ENCODE results near the gene RRAGA.
A peak's percentile ranks its signal among the peaks of the same experiment; 100 is the strongest.
"Not testable (repeated sequence)": the region's sequence is repeated elsewhere in the genome, so short reads cannot be mapped to it uniquely, and the experiment has no call there.

The RRAGA gene, protein sequence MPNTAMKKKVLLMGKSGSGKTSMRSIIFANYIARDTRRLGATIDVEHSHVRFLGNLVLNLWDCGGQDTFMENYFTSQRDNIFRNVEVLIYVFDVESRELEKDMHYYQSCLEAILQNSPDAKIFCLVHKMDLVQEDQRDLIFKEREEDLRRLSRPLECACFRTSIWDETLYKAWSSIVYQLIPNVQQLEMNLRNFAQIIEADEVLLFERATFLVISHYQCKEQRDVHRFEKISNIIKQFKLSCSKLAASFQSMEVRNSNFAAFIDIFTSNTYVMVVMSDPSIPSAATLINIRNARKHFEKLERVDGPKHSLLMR

DNA sequence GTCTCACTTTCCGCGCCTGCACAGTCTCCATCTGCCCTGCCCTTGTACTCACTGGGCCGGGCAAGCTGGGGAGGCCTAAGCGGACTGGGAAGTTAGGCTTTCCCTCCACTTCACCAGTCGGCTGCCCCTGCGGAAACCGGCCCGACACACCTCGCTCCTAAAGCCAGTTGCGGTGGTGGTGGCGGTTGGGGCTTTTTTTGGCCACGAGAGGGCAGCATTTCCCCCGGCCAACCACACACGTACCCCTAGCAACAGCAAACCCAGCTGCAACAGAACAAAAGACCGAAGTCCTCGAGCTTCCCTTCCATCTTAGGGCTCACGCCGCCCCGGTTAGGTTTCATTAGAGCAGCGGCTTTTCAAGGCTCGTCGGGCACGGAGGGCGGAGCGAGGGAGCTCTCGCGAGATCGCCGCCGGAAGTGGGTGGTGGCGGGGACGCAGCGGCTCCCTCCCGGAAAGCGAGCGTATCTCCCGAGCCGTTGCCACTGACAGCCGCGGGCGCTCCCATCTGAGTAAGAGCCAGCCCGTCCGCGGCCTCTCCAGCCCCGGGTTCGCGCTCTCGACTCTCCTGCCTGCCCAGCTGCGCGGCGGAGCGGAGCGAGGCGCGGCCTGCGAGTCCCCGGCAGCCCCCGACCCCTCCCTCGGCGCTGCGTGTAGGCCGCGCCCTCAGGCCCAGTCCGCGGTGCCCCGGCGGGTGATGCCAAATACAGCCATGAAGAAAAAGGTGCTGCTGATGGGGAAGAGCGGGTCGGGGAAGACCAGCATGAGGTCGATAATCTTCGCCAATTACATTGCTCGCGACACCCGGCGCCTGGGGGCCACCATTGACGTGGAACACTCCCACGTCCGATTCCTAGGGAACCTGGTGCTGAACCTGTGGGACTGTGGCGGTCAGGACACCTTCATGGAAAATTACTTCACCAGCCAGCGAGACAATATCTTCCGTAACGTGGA lies at the start of gene RRAGA:
TSS of gene RRAGA (plus strand) at position 462 of the 951 bp plus-strand sequence. CDS start at position 695, 233 bp downstream.
- DNase-seq, result peak; percentile 85

DNA sequence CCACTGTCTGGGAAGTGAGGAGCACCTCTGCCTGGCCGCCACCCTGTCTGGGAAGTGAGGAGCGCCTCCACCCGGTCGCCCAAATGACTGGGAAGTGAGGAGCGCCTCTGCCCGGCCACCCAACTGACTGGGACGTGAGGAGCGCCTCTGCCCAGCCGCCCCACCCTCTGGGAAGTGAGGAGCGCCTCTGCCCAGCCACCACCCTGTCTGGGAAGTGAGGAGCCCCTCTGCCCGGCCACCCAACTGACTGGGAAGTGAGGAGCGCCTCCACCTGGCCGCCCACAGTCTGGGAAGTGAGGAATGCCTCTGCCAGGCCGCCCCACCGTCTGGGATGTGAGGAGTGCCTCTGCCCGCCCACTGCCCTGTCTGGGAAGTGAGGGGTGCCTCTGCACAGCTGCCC lies 49.1 kb upstream of the RRAGA start:
- no peak for DNase-seq

DNA sequence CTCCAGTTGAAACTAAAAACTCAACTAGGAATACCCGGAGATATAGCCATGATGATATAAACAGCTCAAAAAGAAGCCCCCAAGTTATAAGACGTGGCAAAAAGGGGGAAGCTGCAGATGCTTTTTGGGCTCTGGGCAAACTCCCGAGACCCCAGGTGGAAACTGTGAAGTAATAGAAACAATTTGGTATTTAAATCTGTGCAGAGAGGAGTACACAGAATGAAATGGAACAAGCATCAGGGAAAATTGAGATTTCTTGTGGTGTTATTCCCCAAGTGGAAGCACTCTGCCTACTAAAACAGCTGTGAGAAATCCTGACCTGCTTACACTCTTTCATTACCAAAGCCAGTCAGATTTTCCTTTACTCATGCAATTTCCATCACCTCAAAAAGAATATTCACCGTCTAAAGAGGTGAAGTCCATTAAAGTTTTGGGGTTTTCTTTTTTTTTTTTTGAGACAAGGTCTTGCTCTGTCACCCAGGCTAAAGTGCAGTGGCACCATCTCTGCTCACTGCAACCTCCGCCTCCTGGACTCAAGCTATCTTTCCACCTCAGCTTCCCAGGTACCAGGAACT lies 39.7 kb upstream of the RRAGA start:
- no peak for DNase-seq

DNA sequence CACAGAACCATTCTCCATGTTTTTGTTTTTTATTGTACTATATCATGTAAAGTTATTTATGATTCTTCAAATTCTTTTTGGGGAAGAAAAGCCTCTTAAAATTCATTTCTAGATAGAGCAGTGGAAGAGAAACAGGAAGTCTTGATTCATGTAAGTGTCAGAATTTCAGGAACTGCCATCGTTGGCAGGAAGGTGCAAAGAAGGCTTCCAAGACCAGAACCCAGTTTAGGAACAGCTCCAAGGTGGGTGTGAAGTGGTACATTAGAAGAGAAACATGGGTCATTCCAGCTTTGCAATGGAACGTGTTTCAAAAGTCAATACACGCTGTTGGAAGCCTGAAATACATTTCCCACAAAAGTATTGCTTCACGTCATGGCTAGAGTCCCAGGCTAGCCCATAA lies 31.0 kb upstream of the RRAGA start:
- DNase-seq, result no peak

DNA sequence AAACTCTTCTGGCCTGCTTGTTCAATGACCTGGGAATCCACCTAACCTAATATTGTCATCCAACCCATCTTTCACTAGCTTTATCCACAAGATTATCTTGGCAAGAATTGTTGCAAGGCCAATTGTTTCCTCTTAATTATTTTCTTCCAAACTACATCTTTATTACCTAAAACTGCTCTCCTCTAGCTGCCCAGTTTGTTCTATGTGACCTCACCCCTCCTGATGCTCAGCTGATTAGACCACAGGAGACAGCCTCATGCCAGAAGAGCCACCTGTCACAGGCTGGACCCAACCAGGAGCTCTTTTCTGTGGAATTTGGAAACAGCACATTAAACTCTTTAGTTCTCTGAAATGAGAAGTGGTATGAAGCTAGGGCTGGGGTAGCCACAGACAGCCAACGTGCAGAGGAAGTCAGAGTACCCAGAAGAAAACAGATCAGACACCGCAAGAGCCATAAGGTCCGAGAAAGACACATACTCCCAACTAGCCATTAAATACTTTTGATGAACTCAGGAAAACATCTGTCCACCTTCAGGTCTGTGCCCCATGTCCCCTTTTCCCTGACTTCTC lies 28.3 kb upstream of the RRAGA start:
- DNase-seq, result no peak

DNA sequence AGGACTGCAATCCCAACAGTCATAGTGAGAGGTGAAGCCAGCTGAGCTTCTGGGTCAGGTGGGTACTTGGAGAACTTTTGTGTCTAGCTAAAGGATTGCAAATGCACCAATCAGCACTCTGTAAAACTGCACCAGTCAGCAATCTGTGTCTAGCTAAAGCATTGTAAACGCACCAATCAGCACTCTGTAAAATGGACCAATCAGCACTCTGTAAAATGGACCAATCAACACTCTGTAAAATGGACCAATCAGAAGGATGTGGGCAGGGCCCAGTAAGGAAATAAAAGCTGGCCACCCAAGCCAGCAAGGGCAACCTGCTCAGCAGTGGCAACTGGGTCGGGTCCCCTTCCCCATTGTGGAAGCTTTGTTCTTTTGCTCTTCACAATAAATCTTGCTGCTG lies 27.6 kb upstream of the RRAGA start:
- not testable (repeated sequence) for DNase-seq

DNA sequence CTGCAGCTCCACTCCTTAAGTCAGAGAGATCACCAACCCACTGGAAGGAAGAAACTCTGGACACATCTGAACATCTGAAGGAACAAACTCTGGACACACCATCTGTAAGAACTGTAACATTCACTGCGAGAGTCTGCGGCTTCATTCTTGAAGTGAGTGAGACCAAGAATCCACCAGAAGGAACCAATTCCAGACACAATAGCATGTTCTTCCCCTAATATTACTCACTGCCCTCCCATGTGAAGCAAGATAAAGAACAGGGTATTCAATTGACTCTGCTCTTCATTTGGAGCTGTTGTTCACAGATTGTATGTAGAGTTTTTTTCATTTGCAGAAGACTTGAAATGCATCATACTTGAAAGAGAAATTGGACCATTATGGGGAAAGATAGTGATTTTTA lies 27.0 kb upstream of the RRAGA start:
- DNase-seq, result no peak

DNA sequence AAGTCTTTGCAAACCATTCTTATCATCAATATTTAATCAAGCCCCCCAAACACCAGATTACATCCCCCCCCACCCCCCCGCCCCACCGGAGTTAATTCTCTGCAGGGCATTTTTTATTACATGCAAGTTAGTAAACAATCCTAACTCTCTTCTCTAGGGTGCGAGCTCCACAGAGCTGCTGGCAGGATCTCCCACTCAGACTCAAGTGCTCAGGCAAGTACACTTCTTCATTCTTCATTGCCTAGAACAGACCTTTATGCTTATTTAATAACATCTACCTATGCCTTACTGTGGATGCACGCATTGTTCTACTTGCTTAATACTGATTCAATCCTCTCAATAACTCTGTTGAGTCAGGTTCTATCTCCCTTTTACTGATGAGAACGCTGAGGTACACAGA lies 26.1 kb upstream of the RRAGA start:
- no peak for DNase-seq

DNA sequence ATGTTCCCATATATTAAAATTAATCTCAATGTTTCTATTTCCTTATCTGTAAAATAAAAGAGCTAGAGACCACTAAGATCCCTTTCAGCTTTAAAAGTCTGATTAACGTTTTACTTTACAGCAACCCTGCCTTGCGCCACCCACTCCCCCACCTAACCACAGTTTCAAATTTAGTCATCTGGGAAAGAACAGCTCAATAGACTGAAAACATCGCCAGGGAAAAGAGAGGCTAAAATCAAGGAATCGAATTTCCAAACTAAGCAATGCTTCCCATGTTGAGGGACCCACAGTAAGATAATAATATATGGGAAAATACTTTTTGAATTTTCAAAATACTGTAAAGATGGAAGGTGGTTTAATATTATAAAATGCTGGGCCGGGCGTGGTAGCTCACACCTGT lies 22.9 kb upstream of the RRAGA start:
- DNase-seq, result no peak

DNA sequence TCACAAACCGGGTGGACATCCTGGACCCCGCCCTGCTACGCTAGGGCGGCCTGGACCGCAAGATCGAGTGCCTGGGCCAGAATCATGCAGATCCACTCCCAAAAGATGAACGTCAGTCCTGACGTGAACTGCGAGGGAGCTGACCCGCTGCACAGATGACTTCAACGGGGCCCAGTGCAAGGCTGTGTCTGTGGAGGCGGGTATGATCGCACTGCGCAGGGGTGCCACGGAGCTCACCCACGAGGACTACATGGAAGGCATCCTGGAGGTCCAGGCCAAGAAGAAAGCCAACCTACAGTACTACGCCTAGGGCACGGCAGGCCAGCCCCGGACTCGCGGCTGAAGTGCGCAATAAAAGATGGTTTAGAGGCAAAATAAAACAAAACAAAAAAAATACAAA lies 21.4 kb upstream of the RRAGA start:
- no peak for DNase-seq

DNA sequence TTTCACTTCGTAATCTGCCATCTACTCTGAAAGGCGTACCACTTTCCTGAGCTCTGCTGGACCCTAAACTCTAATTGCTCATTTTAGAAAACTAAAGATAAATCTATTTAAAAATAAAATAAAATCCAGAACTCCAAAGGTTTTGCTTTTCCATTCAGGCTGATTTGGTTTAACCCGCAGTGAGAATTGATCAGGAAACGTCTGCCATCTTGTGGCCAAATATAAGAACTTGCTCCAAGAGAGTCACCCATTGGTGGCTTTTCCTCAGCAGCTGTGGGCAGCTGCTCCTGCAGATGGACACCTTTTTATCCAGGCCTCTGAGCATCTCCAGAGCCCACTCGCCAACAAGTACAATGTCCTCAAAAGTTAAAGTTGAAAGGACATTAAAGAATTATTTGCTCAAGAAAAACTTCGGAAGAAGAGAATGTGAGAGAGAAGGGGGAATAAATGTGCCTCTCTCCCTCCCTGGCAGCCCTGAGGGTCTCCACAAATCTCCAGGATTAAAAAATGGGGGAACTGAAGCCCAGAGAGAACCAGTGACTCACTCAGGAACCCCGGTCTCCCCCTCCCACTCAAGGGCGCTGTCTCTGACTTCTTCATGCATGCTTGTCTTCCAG lies 20.3 kb upstream of the RRAGA start:
- no peak for DNase-seq

DNA sequence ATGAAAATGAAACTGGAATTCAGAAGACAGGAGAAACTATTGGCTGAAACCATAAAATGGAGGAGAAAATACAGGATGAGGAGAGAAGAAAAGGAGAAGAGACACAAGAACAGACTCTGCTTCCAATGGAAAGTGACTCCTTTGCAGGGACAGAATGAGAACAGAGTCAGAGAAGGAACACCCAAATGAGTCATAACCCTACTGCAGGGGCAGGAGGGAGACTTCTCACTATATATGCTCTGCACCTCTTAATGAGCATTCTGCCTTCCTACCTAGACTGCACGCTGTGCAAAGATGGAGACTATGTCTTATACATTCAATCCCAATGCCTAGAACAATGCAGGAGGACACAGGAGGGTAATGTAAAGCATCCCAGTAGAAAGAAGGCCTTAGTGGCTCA lies 18.3 kb upstream of the RRAGA start:
- no peak for DNase-seq

DNA sequence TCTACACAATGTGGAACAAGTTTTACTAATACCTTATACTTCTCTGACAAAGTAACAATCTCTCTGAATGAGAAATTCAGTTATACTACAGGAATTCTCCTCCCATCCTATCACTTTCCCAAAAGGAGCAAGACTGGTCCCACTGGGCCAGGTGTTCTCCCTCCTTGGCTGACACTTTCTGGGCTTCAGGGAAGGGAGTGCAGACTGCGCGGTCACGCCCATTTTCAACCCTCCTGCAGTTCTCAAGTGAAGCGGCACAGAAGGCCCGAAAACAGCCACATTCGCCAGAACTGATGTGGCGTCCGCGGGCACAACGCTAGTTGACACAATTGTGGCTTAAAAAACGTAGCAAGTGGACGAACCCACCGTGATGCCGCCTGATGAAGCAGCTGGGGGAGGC lies 16.8 kb upstream of the RRAGA start:
- DNase-seq, result no peak

DNA sequence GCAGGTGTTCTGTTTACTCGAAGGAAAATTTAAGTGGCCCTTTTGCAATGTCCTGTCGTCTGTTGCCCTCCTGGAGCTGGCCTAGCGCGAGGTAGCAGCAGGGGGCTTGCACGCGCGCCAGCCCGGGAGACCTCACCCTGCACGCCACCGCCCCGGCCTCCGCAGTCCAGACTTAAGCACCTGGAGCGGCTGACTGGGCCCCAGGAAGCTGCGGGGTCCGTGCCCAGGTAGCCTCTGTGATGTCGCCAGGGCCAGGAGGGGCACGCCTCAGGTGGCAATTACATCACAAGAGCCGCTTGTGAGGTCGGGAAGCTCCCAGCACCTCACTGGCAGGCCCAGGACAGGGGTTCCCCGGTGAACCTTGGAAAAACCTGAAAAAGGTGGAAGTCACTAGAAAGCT lies 16.2 kb upstream of the RRAGA start, which contains the start of gene SAXO1:
TSS of gene SAXO1 (minus strand) at position 195 of the 400 bp plus-strand sequence. CDS start 301 bp downstream, outside the sequence.
- DNase-seq, result no peak

DNA sequence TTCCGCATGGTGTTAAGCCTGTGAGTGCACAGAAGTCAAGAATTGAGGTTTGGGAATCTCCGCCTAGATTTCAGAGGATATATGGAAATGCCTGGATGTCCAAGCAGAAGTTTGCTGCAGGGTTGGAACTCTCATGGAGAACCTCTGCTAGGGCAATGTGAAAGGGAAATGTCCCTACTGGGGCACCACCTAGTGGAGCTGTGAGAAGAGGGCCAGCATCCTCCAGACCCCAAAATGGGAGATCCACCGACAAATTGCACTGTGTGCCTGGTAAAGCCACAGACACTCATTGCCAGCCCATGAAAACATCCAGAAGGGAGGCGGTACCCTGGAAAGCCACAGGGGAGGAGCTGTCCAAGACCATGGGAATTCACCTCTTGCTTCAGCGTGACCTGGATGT lies 12.6 kb upstream of the RRAGA start:
- no peak for DNase-seq

DNA sequence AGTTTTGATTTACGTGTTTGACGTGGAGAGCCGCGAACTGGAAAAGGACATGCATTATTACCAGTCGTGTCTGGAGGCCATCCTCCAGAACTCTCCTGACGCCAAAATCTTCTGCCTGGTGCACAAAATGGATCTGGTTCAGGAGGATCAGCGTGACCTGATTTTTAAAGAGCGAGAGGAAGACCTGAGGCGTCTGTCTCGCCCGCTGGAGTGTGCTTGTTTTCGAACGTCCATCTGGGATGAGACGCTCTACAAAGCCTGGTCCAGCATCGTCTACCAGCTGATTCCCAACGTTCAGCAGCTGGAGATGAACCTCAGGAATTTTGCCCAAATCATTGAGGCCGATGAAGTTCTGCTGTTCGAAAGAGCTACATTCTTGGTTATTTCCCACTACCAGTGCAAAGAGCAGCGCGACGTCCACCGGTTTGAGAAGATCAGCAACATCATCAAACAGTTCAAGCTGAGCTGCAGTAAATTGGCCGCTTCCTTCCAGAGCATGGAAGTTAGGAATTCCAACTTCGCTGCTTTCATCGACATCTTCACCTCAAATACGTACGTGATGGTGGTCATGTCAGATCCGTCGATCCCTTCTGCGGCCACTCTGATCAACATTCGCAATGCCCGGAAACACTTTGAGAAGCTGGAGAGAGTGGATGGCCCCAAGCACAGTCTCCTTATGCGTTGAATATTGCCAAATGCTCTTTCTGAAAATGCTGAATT lies 850 bp downstream of the RRAGA start:
- no peak for DNase-seq

DNA sequence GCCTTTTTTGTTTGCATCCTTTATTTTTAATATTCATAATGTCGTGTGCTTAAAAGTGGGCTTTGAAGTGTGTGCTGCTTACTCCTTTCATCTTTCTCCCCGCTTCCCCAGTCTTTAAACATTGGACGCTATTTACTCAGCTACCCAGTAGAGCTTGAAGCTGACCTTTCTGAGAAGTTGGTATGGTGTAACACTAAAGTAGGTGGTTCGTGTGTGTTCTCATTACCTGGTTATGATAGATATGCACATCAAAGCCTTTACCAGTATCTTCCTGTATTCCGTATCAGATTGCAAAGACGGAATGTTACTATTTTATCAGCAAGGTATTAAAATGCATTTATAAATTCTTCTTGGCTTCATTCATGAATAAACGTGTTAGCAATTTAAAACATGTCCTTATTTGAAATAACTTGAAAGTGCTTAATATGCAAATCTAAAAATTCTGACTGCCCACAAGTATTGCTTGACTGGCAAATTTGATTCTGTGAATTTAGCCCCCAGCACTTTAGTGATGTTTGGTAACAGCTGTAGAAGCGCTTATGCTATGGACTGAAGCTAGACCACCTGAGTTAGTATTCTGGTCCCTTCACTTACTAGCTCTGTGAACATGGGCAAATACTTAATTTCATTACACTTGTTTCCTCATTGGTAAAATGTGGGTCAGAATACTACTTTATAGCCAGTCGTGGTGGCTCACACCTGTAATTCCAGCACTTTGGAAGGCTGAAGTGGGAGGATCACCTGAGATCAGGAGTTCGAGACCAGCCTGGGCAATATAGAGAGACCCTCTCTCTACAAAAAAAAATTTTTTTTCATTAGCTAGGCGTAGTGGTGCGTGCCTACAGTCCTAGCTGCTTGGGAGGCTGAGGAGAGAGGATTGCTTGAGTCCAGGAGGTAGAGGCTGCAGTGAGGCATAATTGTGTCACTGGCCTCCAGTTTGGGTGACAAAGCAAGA lies 1.7 kb downstream of the RRAGA start:
- DNase-seq, result no peak

DNA sequence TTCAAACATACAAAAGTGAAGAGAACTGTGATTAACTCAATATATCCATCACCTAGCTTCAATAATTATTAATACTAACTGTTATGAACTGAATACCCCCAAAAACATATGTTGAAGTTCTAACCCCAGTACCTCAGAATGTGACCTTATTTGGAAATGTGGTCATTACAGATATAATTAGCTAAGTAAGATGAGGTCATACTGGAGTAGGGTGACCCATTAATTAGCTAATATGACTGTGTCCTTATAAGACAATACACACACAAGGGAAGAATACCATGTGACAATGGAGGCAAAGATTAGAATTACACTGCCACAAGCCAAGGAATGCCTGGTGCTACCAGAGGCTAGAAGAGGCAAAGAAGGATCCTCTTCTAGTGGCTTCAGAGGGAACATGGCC lies 7.8 kb downstream of the RRAGA start:
- DNase-seq, result no peak

DNA sequence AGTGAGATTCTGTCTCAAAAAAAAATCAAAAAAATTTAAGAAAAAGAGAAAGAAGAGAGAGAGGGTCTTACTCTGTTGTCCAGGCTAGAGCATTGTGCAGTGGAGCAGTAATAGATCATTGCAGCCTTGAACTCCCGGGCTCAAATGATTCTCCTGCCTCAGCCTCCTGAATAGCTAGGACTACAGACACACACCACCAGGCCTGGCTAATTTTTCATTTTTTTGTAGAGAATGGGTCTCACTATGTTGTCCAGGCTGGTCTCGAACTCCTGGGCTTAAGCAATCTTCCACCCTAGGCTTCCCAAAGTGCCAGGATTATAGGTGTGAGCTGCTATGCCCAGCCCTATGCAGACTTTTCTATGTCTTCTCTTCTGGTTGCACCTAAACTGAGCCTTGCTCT lies 25.0 kb downstream of the RRAGA start:
- DNase-seq, result no peak

DNA sequence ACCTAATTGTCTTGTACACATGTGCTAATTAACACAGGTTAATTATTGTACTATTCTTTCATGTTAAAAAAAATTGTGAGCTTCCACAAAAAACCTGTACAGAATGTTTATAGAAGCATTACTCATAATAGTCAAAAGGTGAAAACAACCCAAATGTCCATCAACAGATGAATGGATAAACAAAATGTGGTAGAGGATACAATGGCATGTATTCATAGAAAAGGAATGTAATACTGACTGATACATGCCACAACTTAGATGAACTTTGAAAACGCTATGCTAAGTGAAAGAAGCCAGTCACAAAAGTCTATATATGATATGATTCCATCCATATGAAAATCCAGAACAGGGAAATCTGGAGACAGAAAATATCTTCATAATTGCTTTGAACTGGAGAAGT lies 25.6 kb downstream of the RRAGA start:
- DNase-seq, result no peak

DNA sequence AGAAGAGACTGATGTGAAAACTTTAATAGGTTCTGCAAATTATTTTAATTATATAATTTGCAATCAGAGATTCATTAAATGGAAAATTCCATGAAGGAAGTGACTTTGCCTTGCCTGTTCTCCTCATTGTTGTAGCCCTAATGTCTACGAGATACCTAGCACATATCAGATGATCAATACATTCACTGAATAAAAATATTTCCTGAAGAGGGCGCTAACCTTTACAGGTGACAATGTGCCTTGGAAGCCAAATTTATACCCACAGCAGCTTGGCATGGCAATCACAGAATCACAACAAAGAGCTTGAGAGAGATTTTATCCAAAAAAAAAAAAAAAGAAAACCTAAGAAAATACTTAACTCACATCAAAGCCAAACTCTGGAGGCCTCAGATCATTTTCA lies 36.1 kb downstream of the RRAGA start:
- no peak for DNase-seq
